Hepatocyte (in vitro differentiated cells): ENCODE measurements around the gene CBARP. TPM values are rescaled to one million over a fixed set of nuclear protein-coding genes. Genes with fewer than 3 reads are reported as not detected.

ENCODE experiments used
- DNase-seq: peaks from one replicate; pipeline ENCODE4 v3.0.0-alpha.2; 2016; ENCODE audit warnings: low spot score
- H2AFZ ChIP-seq: fragments of 200-600 bp; sonication (generic); 2 replicates; pipeline ENCODE4 v1.6.0; 2016; ENCODE audit warnings: antibody characterized with exemption, mild to moderate bottlenecking
- H3K27ac ChIP-seq: fragments of 200-600 bp; sonication (generic); 2 replicates; pipeline ENCODE4 v1.5.1; 2016; ENCODE audit warnings: mild to moderate bottlenecking
- H3K27me3 ChIP-seq: fragments of 200-600 bp; sonication (generic); 2 replicates; pipeline ENCODE4 v1.6.1; 2016
- H3K36me3 ChIP-seq: fragments of 200-600 bp; sonication (generic); replicated peaks from 2 replicates; pipeline ENCODE4 v1.5.1; 2016; ENCODE audit warnings: low read depth; ENCODE audit not compliant: insufficient read depth
- H3K4me1 ChIP-seq: fragments of 200-600 bp; sonication (generic); 2 replicates; pipeline ENCODE4 v1.5.1; 2016; ENCODE audit warnings: mild to moderate bottlenecking, moderate library complexity; ENCODE audit not compliant: insufficient read depth
- H3K4me2 ChIP-seq: fragments of 200-600 bp; sonication (generic); 2 replicates; pipeline ENCODE4 v1.6.0; 2016
- H3K4me3 ChIP-seq: fragments of 200-600 bp; sonication (generic); 2 replicates; pipeline ENCODE4 v1.5.1; 2016; ENCODE audit warnings: mild to moderate bottlenecking
- H3K79me2 ChIP-seq: fragments of 200-600 bp; sonication (generic); 2 replicates; pipeline ENCODE4 v1.6.0; 2017; ENCODE audit warnings: mild to moderate bottlenecking
- H3K9me2 ChIP-seq: fragments of 200-600 bp; sonication (generic); replicated peaks from 2 replicates; pipeline ENCODE4 v1.6.0; 2017; ENCODE audit warnings: mild to moderate bottlenecking; ENCODE audit not compliant: insufficient read depth
- H3K9me3 ChIP-seq: fragments of 200-600 bp; sonication (generic); 2 replicates; pipeline ENCODE4 v1.5.1; 2016; ENCODE audit warnings: low read depth, mild to moderate bottlenecking
- H4K20me1 ChIP-seq: fragments of 200-600 bp; sonication (generic); 2 replicates; pipeline ENCODE4 v1.6.0; 2016; ENCODE audit warnings: mild to moderate bottlenecking; ENCODE audit not compliant: insufficient read depth, poor library complexity, severe bottlenecking
- EZH2 ChIP-seq: fragments of 200-600 bp; sonication (generic); IDR thresholded peaks from 2 replicates; pipeline ENCODE4 v1.6.1; 2016; ENCODE audit warnings: antibody characterized with exemption, mild to moderate bottlenecking, borderline replicate concordance
- EZH2phosphoT487 ChIP-seq: fragments of 200-600 bp; sonication (generic); IDR thresholded peaks from one replicate; pipeline ENCODE4 v1.6.1; 2018; ENCODE audit warnings: antibody characterized with exemption, mild to moderate bottlenecking, low read depth, moderate library complexity; ENCODE audit not compliant: unreplicated experiment, severe bottlenecking
- WGBS: methylation state at CpG from one replicate; pipeline ENCODE4 v1.1.6; 2016; ENCODE audit warnings: low lambda C conversion rate; ENCODE audit errors: missing lambda C conversion rate; 5-methylcytosine and 5-hydroxymethylcytosine counted together
- polyA plus RNA-seq: library from polyadenylated mRNA; unstranded; fragments of >200 nt; fragmentation: Nextera tagmentation; extraction: Ambion mirVana; gene quantifications from 2 replicates; pipeline ENCODE4 v1.2.1, GENCODE V29; 2016
- total RNA-seq: library from RNA; depleted of rRNA; stranded (reverse); fragments of >200 nt; gene quantifications from 2 replicates; pipeline ENCODE4 v1.2.3, GENCODE V29; 2014
- TF ChIP-seq, protein P1 (sequence below): fragments of 200-600 bp; sonication (generic); IDR thresholded peaks from 2 replicates; pipeline ENCODE4 v1.5.1; 2016; ENCODE audit warnings: antibody characterized with exemption, mild to moderate bottlenecking; ENCODE audit not compliant: poor library complexity

CBARP gene
- total and polyA plus RNA-seq, 2 experiments from 2014 or later, result 4.2 to 7.1 TPM

DNA sequence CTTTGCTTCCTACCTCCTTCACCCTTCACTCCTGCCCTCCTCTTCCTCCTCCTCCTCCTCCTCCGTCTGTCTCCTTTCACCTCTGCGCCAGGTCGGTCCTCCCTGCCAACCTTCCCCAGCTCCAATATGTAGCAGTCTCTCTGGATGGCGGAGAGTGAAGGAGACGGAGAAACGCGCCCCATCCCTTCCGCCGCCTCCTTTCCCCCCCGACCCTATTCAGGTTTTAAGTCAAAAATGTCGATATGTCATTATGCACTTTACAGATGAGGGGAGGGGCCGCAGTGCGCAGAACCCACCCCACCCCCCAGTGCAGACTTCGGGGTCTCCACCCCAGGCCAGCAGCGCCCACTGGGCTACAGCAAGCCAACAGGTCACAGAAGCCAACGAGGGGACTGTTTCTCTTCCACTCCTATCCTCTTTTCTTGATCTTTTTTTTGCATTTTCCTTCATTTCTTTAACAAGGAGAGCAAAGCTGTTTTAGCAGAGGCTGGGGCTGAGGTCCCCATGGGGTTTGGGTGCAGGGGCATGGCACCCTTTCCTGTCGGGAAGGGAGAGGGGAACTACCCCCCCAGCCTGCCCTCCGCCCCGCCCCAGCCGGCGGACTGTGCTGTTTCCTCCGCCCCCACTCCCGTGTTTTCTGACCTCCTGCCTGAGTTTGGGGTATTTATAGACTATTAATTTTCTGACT lies 19.8 kb upstream of the CBARP start:
- TF ChIP-seq EZH2, result no peak
- no peak for TF ChIP-seq EZH2phosphoT487
- TF ChIP-seq, protein P1, sequence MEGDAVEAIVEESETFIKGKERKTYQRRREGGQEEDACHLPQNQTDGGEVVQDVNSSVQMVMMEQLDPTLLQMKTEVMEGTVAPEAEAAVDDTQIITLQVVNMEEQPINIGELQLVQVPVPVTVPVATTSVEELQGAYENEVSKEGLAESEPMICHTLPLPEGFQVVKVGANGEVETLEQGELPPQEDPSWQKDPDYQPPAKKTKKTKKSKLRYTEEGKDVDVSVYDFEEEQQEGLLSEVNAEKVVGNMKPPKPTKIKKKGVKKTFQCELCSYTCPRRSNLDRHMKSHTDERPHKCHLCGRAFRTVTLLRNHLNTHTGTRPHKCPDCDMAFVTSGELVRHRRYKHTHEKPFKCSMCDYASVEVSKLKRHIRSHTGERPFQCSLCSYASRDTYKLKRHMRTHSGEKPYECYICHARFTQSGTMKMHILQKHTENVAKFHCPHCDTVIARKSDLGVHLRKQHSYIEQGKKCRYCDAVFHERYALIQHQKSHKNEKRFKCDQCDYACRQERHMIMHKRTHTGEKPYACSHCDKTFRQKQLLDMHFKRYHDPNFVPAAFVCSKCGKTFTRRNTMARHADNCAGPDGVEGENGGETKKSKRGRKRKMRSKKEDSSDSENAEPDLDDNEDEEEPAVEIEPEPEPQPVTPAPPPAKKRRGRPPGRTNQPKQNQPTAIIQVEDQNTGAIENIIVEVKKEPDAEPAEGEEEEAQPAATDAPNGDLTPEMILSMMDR, result no peak
- no peak overlapping the region for H2AFZ ChIP-seq
- no peak overlapping the region for H3K4me3 ChIP-seq
- 77% methylated on average over 22 of the region's 23 CpGs for WGBS
- DNase-seq, result no peak
- peaks cover 28% of the 10 kb centered on the region for H4K20me1 ChIP-seq
- no peaks in the 10 kb centered on the region for H3K36me3 ChIP-seq
- H3K9me2 ChIP-seq, result no peaks in the 10 kb centered on the region
- H3K27ac ChIP-seq, result peak overlapping the region; percentile 98
- no peaks in the 10 kb centered on the region for H3K9me3 ChIP-seq
- H3K27me3 ChIP-seq, result no peaks in the 10 kb centered on the region
- H3K79me2 ChIP-seq, result peaks cover 50% of the 10 kb centered on the region
- peaks cover 76% of the 10 kb centered on the region for H3K4me1 ChIP-seq
- H3K4me2 ChIP-seq, result peak overlapping the region; percentile 86

DNA sequence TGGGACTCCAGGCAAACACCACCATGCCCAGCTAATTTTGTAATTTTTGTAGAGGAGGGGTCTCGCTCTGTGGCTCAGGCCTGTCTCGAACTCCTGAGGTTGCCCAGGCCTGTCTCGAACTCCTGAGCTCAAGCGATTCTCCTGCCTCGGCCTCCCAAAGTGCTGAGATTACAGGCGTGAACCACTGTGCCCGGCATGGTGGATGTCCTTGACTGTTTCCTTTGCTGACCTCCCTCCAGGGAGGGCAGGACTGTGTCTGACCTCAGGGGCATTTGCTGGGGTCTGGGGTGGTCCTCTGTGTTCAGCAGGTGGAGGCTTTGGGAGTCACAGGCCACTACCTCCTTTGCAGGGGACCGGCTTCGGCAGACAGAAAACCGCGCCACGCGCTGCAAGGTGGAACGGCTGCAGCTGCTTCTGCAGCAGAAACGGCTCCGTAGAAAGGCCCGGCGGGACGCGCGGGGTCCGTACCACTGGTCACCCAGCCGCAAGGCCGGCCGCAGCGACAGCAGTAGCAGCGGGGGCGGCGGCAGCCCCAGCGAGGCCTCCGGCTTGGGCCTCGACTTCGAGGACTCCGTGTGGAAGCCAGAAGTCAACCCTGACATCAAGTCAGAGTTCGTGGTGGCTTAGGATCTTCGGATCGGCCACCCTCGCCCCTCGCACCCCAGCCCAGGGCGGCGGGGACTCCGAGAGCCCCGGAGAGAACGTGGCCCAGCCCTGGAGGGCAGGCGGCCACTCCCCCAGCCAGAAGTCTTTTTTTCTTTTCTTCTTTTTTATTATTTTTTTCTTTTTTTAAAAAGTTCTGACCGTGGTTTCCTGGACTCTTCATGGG lies 19.1 kb upstream of the CBARP start:
- TF ChIP-seq EZH2 (no peak), EZH2phosphoT487 (no peak)
- TF ChIP-seq, protein P1, result no peak
- WGBS, result 91% methylated on average over 46 of the region's 46 CpGs
- Histone ChIP-seq H3K27me3 (no peaks in the 10 kb centered on the region), H3K4me2 (no peak overlapping the region), H3K9me2 (no peaks in the 10 kb centered on the region), H3K4me1 (peaks cover 69% of the 10 kb centered on the region), H4K20me1 (peaks cover 30% of the 10 kb centered on the region), H3K9me3 (no peaks in the 10 kb centered on the region), H2AFZ (no peak overlapping the region), H3K79me2 (peaks cover 58% of the 10 kb centered on the region), H3K4me3 (no peak overlapping the region), H3K36me3 (no peaks in the 10 kb centered on the region), H3K27ac (peak overlapping the region; percentile 98)
- DNase-seq, result no peak

DNA sequence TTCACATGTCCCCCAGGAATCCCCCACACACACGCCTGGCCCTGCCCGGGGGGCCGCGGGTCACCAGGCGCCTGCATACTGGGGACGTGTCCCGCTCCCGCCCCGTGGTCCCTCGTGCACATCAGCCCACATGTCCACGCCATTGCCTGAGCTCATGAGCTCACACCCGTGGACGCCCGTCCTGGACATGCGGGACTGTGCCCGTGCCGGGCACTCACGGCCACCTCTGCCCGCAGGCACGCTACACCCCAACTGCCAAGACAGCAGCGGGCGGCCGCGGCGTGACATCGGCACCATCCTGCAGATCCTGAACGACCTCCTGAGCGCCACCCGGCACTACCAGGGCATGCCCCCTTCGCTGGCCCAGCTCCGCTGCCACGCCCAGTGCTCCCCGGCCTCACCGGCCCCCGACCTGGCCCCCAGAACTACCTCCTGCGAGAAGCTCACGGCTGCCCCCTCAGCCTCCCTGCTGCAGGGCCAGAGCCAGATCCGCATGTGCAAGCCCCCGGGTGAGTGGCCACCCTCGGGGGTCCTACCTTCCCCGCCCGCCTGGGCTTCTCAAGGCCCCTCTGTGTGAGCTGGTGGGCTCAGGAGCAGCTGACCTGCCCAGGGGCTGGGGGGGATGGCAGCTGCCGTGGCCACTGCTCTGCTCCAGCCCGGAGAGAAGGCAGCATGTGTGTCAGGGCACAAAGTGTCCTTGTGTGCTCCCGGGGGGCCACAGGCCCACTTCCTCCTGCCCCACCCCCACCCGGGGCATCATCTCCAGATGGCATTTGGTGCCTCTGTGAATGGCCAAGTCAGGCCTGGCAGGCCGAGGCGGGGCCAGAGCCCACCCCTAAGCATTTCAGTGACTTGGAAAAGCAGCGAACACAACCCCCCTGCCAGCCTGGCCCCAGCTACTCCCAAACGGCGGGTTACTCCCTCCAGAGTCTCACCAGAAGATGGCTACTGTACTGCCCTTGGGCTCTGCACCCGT lies 17.7 kb upstream of the CBARP start:
- no peak for DNase-seq
- H3K9me3 ChIP-seq, result no peaks in the 10 kb centered on the region
- TF ChIP-seq EZH2 (no peak), EZH2phosphoT487 (no peak)
- TF ChIP-seq, protein P1, result no peak
- H3K36me3 ChIP-seq, result no peaks in the 10 kb centered on the region
- H3K27ac ChIP-seq, result peak overlapping the region; percentile 98
- no peaks in the 10 kb centered on the region for H3K27me3 ChIP-seq
- H3K4me2 ChIP-seq, result peak overlapping the region; percentile 91
- H3K4me3 ChIP-seq, result no peak overlapping the region
- 96% methylated on average over 45 of the region's 52 CpGs for WGBS
- no peaks in the 10 kb centered on the region for H3K9me2 ChIP-seq
- H4K20me1 ChIP-seq, result peaks cover 42% of the 10 kb centered on the region
- H3K4me1 ChIP-seq, result peaks cover 61% of the 10 kb centered on the region
- H3K79me2 ChIP-seq, result peaks cover 66% of the 10 kb centered on the region
- no peak overlapping the region for H2AFZ ChIP-seq
